HG03159 (cell line): ENCODE measurements around the gene SLC5A10.

Experiments
- ATAC-seq: cut with Tn5 transposase; IDR thresholded peaks from one replicate; pipeline ENCODE4 v1.9.1; 2021; ENCODE audit warnings: mild to moderate bottlenecking, moderate library complexity; ENCODE audit not compliant: unreplicated experiment

Gene SLC5A10

DNA sequence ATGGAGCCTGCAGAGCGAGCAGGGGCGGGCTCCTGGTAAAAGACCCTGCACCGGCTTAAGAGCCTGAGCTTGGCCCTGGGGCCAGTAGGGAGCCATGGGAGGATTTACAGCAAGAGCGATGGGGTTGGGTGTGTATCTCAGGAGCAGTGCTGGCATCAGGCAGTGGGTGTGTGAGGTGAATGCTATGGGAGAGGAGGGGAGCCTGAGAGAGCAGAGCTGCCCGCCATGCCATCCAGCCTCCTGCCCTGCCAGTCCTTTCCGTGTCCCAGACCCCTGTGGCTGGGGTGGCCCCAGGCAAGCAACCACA is 29.3 kb downstream of the SLC5A10 start:
- no peak for ATAC-seq

DNA sequence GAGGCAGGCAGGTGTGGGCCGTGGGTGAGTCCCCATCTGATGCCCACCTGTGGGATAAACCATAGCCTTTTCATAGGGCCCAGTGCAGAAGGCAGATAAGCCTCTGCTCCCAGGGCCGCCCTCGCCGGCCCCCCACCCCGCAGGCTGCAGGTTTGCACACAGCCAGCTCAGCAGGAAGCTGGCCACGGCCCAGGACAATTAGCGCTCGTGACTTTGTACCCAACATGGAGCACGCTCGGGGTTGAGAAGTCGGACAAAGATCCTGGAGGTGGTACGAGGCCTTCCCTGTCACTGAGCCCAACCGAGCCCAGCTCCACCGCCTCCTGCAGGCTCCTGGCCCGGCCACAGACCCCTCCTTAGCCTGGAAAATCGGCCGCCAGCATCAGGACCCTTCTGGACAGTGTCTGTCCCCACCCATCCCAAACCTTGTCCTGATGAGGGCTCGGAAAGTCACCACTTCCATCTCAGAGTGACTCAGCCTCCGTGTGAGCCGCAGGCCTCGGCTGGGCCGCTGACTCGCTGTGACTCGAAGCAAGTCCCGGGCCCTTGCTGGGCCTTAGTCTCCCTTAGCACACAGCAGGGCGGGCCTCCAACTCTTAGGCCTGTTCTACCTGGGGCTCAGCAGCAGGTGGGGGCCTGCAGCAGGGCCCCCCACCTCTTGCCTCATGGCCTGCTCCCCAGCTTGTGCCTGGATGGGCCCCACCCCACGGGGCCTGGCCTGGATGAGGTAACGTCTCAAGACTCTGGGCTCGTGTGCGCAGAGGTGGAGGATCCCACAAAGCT is 29.9 kb downstream of the SLC5A10 start:
- ATAC-seq, result no peak

DNA sequence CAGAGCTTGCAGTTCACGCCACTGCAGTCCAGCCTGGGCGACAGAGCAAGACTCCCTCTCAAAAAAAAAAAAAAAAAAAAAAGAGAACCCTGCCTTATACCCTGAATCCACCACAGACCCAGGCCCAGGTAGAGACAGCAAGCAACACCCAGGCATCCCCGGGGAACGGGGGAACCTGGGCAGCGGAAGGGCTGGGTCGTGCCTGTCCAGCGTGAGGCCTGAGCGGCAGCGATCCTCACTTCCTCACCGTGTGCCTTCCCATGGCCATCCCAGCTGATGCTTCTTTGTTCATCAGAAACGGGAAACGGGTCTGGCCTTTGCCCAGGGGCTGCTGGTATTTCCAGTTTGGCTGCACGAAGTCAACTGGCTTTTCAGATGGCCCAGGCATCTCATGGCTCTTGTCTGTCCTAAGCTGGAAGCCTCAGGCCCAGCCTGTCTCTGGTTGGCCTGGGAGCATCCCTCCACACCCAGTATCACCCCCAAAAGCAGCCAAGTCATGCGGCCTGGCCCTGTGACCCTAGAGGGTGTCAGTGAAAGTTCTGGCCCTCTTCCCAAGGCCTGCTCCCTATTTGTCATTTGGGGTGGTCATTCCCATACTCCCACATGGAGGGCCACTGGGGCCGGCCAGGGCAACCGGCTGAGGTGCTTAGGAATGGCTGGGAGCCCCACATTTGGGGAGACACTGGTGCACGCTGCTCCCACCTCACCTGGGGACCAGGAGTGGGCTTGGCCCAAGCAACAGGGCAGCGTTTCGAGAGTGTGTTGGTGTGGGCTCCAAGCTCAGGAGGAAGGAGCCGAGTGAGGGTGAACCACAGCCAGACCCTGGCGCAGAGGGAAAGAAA is 32.5 kb downstream of the SLC5A10 start:
- ATAC-seq, result no peak

DNA sequence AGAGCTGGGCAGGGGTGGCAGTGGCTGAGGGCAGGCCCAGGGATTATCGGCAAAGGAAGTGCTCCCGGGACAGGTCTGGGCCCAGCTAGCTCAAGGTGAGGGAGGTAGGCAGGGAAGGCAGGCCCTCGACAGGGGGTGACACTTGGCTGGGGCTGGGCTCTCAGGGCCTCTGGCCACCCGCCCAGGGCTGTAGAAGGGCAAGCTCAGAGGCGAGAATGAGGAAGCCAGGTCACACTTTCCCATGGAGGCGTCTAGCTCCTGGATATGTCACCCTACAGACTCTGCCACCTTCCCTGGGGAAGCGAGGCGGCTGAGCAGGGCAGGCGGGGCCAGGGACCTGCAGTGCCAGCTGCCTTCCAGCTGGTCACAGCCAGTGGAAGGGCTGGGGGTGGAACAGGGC is 33.5 kb downstream of the SLC5A10 start:
- no peak for ATAC-seq

DNA sequence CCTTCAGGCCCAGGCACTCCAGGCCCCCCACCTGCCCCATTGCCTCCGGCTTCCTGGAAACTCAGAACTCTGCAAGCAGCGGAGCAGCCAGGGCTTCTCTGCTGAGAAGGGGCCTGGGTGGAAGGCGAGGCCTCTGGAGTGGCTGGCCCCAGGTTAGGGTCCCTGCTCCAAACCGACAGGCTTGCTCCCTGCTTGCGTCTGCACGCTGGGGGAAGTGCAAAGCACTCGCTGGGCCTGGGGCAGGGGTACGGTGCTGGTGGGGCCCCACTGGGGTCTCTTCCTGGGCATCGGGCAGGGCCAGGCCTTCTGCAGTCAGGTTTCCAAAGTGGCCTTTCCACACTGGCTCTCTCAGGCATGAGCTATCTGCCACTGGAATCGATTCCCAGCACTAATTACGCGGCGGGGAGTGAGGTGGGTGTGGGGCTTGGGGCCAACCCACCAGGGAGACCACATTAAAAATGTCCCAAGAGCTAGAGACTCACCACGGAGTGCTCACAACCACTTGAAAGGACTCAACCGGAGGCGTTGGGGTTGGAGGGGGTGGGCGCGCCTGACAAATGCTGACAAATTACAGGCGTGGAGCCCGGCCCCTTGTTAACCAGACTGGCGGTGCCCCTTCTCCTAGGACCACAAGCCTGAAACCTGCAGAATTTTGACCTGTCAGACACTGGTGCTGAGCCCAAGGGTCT is 34.7 kb downstream of the SLC5A10 start:
- no peak for ATAC-seq

DNA sequence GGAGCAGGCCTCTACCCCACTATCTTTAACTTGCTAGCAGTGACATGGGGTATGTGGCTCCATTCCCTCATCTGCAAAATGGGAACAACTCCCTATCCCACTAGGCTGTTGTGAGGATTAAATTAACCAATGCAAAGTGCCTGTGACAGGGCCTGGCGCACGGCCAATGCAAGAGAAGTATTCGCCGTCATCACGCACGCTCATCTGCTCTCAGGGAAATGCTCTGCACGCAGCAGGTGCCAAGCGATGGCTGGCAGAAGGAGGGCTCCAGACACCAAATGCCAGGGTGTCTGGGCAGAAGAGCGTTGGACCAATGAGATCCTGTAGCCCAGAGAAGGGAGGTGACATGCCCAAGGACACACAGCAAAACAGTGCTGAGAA is 35.3 kb downstream of the SLC5A10 start:
- ATAC-seq, result no peak

DNA sequence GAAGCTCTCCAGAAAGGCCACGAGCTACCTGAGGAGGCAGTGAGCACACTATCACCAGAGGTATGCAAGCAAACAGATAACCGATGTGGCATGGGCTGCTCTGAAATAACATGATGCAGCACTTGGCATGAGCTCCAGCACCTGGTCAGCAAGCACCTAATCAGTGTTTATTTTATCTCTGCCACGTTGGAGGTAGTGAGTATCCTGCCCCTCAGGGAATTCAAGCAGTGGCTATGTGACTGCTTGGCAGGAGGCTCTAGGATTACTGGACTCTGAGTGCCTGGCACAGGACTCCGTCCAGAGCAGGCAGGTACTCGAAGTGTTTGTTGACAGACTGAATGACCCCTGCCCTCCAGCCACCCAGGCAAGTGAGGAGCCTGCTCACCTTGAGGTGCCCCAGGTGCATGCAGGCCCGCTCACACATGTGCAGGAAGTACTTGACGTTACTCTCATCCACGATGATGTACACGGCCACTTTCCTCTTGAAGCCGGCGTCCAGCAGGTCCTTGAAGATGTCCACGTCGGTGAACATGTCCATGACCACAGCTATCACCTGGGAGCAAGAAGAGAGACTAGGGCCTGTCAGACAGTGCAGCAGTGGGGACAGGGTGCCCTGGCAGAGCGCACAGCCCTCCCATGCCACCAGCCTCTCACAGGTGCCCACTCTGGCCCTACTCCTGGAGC is 36.0 kb downstream of the SLC5A10 start:
- no peak for ATAC-seq

DNA sequence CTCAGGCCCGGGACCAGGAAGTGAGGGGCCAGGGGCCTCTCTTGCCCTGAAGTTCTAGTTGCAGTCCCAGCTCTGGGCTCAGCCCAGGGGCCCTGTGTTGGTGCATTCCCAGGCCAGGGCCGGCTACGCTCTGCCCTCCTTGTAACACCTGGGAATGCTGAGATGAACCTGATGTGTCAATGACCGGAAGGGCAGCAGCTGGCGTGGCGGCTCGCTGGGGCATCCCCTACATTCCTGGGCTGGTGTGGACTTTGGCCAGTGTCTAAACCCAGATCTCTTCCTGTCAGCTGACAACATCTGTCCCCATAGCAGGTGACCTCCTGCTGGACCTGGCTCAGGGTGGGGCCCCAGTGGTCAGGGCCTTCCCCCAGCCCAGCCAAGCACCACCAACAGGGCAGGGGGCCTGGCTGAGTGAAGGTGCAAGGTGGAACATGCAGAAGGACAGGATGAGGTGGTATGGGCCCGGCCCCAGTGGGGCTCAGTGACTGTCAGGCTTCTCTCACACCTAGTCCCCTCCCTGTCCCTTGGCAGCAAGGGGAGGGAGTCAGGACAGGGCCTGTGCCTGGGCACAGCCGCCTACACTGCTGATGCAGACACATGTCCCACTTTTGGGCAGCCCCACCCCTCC is 36.7 kb downstream of the SLC5A10 start:
- ATAC-seq, result no peak

DNA sequence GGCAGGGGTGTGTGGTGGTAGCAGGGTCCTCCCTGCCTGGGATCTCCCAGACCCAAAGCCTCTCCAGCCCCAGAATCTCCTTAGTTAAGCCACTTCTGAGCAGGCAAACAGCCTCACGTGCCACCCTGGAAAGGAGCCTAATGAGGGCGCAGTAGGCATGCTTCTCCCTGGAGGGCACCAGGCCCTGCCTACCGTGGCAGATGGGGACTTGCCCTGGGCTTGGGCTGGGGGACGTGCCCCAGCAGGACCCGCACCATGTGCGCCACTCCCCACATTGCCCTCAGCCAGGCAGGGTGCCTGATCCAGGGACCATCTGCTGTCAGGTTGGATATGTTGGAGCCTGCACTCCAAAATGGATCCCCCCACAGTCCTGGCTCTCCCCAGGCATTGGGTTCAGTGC is 38.4 kb downstream of the SLC5A10 start:
- no peak for ATAC-seq

DNA sequence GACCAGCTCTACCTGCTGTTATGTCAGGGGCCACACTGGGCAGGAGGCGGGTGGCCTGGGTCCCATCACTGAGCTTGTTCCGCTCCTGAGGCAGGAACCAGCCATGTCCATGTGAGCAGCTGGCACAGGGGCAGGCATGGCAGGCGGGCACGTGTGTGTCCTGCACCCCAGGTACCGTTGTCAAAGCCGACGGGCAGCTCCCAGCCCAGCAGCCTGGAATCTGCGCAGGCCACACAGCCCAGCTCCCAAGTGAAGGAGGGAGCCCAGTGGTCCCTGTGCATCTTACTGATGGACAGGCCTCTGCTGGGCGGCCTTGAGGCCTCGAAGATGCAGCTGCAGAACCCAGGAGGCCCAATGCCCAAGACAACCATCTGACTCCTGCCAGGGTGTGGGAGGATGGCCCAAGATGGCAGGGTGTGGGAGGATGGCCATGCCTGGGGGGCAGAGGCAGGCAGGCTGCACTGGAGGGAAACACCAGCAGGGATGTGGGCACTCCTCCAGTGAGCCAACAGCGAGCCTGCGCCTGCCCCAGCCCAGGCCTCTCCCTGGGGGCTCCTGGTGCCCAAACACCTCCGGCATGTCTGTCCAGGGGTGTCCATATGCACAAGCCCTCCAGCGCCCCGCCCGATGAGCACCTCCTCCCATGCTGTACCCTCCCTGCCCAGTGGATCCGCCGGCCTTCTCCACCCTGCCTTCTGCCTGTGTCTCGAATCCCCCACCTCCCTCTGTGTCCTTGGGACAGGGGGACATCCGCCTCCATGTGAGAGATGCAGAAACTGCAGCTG is 39.8 kb downstream of the SLC5A10 start:
- no peak for ATAC-seq

DNA sequence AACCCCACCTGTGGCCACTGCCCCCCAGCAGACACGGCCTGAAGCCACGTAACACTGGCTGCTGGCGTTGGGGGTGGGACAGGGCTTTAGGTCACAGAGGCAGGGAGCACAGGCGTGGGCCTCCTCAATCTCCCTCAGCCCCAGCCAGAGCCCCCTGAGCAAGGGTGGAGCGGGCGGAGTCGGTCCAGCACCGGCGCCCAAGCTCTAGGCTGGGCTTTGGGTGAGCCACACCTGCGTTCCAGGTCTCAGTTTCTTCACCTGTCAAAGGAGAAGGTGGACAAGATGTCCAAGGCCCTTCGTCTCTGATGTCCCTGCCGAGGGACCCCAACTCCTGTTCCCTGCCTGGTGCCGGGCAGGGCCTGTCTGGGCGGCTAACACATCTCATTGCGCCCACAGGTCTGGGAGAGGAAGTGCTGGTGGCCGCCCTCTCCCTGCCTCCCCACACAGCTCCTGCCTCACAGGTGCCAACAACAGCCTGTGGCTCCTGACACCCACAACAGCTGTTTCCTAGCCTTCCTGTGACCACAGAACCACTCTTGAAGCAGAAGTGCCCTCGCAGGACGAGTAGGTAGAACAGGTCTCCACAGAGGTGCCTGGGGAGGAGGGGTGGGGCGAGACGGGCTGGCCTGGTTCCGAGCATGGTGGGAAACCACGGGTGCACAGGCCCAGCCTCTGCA is 40.6 kb downstream of the SLC5A10 start:
- ATAC-seq, result no peak

DNA sequence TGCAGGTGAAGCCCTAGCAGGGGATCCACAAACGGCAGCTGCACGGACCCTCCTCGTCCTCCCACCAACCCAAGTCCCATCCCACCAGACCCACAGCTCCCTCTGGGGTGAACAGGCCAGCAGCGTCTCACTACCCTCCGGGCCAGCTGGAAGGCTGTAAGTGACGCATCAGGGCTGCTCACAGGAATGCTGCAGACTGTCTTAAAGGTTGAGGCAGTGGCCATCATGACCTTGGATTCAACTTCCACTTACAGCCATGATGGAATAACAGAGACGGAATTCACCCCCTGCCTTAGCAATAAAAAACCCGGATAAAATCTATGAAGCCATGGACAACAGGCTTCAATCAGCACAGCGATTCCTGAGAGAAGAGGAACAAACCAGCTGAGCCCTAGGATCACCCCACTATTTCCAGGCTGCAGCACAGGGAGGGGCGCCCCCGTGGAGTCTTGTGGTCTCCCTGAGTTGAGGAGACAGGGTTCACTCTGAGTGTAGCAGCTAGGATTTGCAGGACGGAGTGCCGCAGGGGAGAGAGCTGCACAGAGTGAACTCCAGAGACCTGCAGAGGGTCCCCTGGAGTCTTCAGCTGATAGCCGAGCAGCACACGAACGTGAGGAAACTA is 42.1 kb downstream of the SLC5A10 start:
- ATAC-seq, result no peak

DNA sequence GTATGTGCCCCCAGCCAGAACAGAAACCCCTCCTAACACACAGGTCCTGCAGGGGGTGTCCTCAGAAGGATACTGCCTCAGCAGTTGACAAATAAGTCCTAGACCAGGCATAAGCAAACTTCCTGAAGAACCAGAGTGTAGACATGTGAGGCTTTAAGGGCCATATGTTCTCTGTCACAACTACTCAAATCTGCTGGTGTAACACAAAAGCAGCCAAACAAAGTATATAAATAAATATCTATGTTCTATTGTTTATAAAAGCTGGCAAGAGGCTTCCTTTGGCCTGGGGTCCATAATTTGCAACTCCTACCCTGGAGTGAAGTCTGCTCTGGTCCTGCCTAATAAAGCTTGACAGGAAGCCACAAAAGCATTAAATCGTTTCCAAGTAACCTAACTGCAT is 42.7 kb downstream of the SLC5A10 start:
- ATAC-seq, result no peak

DNA sequence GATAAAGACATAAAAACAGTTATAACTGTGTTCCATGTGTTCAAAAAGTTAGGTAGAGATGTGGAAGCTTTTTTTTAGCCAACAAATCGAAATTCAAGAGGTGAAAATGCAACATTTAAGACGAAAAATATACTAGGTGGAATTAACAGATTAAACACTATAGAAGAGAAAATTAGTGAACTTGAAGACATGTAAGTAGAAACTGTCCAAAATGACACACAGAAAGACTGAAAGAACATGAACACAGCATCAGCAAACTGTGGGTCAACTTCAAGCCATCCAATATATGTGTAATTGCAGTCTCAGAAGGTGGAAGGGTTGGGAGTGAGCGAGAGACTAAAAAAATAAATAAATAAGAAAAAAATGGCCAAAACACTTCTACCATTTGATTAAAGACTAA is 43.3 kb downstream of the SLC5A10 start:
- no peak for ATAC-seq

DNA sequence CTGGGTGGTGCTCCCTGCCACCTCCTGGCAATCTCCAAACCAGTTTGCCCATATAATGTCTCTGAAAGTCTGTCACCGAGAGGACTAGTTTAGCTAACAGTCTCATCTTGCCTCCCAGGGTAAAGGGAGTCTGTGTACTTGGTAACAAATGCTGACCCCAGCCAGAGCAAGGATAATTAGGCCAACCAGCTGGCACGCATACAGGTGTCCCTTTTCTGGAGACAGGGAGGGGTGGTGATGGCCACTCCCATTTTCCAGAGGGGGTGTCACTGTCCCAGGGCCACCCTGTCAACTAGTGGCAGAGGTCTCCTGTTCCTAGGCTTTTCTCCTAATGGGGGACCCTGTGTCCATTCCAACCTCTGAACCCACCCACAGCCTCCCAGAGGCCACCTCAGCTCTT is 44.5 kb downstream of the SLC5A10 start:
- no peak for ATAC-seq

DNA sequence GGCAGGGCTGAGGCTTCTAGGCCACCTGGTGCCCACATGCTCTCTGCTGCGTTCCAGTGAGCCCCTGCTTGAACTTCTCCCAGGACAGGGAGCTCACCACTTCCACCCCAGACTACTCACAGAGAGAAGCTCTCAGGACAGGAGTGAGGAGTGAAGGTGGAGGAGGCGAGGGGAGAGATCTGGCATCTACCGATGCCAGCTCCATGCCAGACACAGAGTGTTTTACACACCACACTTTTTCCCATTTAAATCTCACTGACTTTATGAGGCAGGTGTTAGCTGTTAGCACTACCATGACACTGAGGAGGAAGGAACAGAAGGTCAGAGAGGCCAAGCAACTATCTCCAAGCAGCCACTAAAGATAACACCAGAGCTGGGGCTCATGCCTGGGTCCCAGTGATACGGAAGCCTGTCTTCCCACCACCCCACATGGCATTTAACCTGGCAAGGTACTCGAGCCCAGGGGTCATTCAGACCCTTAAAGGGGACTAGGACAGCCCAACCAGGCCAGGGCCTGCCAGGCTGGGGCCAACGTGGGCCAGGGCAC is 45.8 kb downstream of the SLC5A10 start:
- no peak for ATAC-seq

DNA sequence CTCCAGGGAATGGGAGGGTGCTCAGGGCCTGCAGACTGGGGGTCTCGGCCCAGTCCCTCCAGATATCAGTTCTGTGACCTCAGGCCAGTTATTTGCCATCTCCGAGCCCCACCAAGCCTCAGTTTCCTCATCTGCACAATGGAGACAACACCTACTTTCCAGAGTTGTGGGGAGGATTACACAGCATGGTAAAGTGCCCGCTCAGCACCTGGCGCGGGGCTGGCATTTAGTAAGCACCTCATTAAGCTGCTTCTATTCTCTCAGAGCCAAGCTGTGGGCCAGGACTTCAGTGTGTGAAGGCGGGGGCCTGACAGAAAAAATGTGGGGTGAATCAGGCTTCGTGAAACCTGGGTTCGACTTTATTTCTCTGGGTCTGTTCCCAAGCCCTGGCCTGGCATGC is 47.4 kb downstream of the SLC5A10 start:
- ATAC-seq, result no peak

DNA sequence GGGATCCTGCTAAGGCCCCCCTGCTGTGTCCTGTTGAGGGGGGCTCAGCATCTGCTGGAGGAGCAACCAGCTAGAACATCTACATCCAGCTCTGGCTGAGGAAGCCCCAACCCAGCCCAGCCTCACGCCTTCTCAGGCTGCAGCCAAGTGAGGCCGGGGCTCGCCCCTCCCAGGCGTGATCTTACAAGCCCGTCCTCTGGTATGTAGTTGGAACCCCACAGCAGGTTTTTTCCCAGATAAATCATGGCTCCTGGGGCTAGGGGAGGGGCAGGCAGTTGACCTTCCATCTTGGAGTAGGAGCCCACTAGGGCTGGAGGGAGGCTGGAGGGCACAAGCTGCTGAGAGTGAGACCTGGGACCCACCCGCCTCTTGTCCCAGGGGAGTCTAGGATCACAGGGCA is 47.9 kb downstream of the SLC5A10 start:
- ATAC-seq, result no peak
